Right lobe of liver (tissue), 6 donors: ENCODE data around the gene ZCCHC24. TPM values are rescaled to one million over a fixed set of nuclear protein-coding genes. Genes with fewer than 3 reads are reported as not detected.

Experiments used
- ATAC-seq, 4 donors: fragments of 200-7000 bp; cut with Tn5 transposase; one replicate each; pipeline ENCODE4 v1.9.1; 2020; ENCODE audit warnings: mild to moderate bottlenecking in 4 of 4, moderate library complexity in 4 of 4
- DNase-seq, 3 donors: peaks; one replicate each; pipeline ENCODE4 v3.0.0-alpha.2; 2020
- H3K27ac ChIP-seq, 3 donors: fragments of 200-600 bp; one replicate each; pipeline ENCODE4 v1.8.0; 2022
- H3K27me3 ChIP-seq, 2 donors: fragments of 200-600 bp; one replicate each; pipeline ENCODE4 v1.8.0; 2022
- H3K36me3 ChIP-seq, 4 donors: fragments of 200-600 bp; sonication (generic) in 1 of 4; one replicate each; pipeline versions ENCODE4 v1.5.1 to v1.8.0; 2017 to 2022; ENCODE audit warnings: control low read depth in 1 of 4
- H3K4me1 ChIP-seq, 4 donors: fragments of 200-600 bp; sonication (generic) in 1 of 4; one replicate each; pipeline versions ENCODE4 v1.5.1 to v1.8.0; 2017 to 2022; ENCODE audit warnings: control low read depth in 1 of 4
- H3K4me3 ChIP-seq, 3 donors: fragments of 200-600 bp; one replicate each; pipeline ENCODE4 v1.8.0; 2022
- H3K9me3 ChIP-seq, 4 donors: fragments of 200-600 bp; sonication (generic) in 1 of 4; one replicate each; pipeline versions ENCODE4 v1.5.1 to v1.8.0; 2017 to 2022; ENCODE audit warnings: control low read depth in 1 of 4
- CTCF ChIP-seq, 4 donors: fragments of 200-600 bp in 3 of 4; fragments of 450-650 bp in 1 of 4; IDR thresholded peaks; one replicate each; pipeline versions ENCODE4 v1.5.1 to v1.8.0; 2016 to 2022; ENCODE audit warnings: antibody characterized with exemption in 4 of 4, mild to moderate bottlenecking in 2 of 4
- POLR2A ChIP-seq: fragments of 450-650 bp; IDR thresholded peaks from one replicate; pipeline ENCODE4 v1.6.1; 2017; ENCODE audit warnings: antibody characterized with exemption, mild to moderate bottlenecking
- WGBS: methylation state at CpG from one replicate; pipeline ENCODE4 v1.1.6; 2018; ENCODE audit warnings: low coverage, low lambda C conversion rate; ENCODE audit not compliant: insufficient coverage; ENCODE audit errors: missing lambda C conversion rate; 5-methylcytosine and 5-hydroxymethylcytosine counted together
- intact Hi-C, 2 donors: fragments of 100-400 bp; cut with DNase I; formaldehyde crosslinking; loops; one replicate each; pipeline versions ENCODE4 v1.11.2 to v1.14.1; 2022
- total RNA-seq, 6 experiments: library from RNA; depleted of rRNA in 2 of 6; stranded (reverse); fragments of >200 nt in 2 of 6; fragmentation: NEBNext Ultra II Directional in 3 of 6; extraction: Animal tissue kit (Norgen Biotek cat#: 25700) in 3 of 6; gene quantifications; one replicate each; pipeline versions ENCODE4 v1.1.0 to v1.2.4, GENCODE V29; 2016 to 2023
- donor health status: DM: no; HTN: yes; CAD: no.
- donor health status: DM: no; HTN: no; CAD: no.
- donor health status: DM: no; HTN: no; CAD: no.
- donor health status: DM: no; HTN: yes; CAD: no.
- donor health status: DM: no; HTN: yes; CAD: no.

ZCCHC24 gene
- total RNA-seq, 6 experiments from 2014 or later, result 19.8 to 33.6 (median 22.7) TPM

- Histone ChIP-seq H3K27ac (peak overlapping the region in 1 of 3 donors; percentile 13), H3K9me3 (no peaks in the 10 kb centered on the region), H3K27me3 (no peaks in the 10 kb centered on the region), H3K4me1 (peaks cover 0 to 47% (median 14%) of the 10 kb centered on the region in 4 donors), H3K4me3 (no peak overlapping the region), H3K36me3 (peaks cover 0 to 5% (median 0%) of the 10 kb centered on the region in 4 donors)
- intact Hi-C loops, result loop anchor here in 1 of 2 donors (10.0 kb wide), 1 partner anchor 70 kb away; no protein-coding TSS in a partner anchor
- ATAC-seq (no peak), DNase-seq (peak in 1 of 3 donors; percentile 4)
- TF ChIP-seq POLR2A, result no peak
- no peak for TF ChIP-seq CTCF (IDR thresholded peaks at IDR 0.05)
- WGBS, result 87% methylated on average over 3 of the region's 5 CpGs
These were observed 50.8 kb downstream of the ZCCHC24 start for GRCh38 chr10:79394664-79395063.

- Histone ChIP-seq H3K27ac (peak overlapping the region in 1 of 3 donors; percentile 13), H3K4me3 (no peak overlapping the region), H3K36me3 (peaks cover 0 to 5% (median 0%) of the 10 kb centered on the region in 4 donors), H3K4me1 (peaks cover 0 to 41% (median 11%) of the 10 kb centered on the region in 4 donors), H3K27me3 (no peaks in the 10 kb centered on the region), H3K9me3 (no peaks in the 10 kb centered on the region)
- ATAC-seq (peak; percentile 34 to 64 (median 48)), DNase-seq (peak; percentile 27 to 69 (median 41))
- 92% methylated on average over 14 of the region's 17 CpGs for WGBS
- TF ChIP-seq CTCF (IDR thresholded peaks at IDR 0.05) (no peak), POLR2A (no peak)
- intact Hi-C loops, result loop anchor here in 1 of 2 donors (10.0 kb wide), 1 partner anchor 71 kb away; no protein-coding TSS in a partner anchor
These were observed 51.4 kb downstream of the ZCCHC24 start for GRCh38 chr10:79393924-79394610.

- Histone ChIP-seq H3K36me3 (peaks cover 0 to 5% (median 0%) of the 10 kb centered on the region in 4 donors), H3K27me3 (no peaks in the 10 kb centered on the region), H3K4me3 (no peak overlapping the region), H3K4me1 (peaks cover 0 to 34% (median 8%) of the 10 kb centered on the region in 4 donors), H3K27ac (no peak overlapping the region), H3K9me3 (no peaks in the 10 kb centered on the region)
- DNase-seq (peak in 2 of 3 donors; percentile 34 to 44), ATAC-seq (no peak)
- WGBS, result 80% methylated on average over 1 of the region's 4 CpGs
- TF ChIP-seq CTCF (IDR thresholded peaks at IDR 0.05) (no peak), POLR2A (no peak)
- intact Hi-C loops, result loop anchor here in 1 of 2 donors (10.0 kb wide), 1 partner anchor 71 kb away; no protein-coding TSS in a partner anchor
These were observed 52.1 kb downstream of the ZCCHC24 start for GRCh38 chr10:79393221-79393923.

GRCh38 chr10:79392506-79393176, 52.8 kb downstream of the ZCCHC24 start:
- no peaks in the 10 kb centered on the region for H3K27me3 ChIP-seq
- TF ChIP-seq POLR2A (no peak), CTCF (IDR thresholded peaks at IDR 0.05) (no peak)
- H3K4me1 ChIP-seq, result peaks cover 0 to 27% (median 4%) of the 10 kb centered on the region in 4 donors
- no peak for ATAC-seq
- H3K27ac ChIP-seq, result no peak overlapping the region
- DNase-seq, result peak in 1 of 3 donors; percentile 35
- intact Hi-C loops, result loop anchor here in 1 of 2 donors (10.0 kb wide), 1 partner anchor 72 kb away; no protein-coding TSS in a partner anchor
- no peaks in the 10 kb centered on the region for H3K9me3 ChIP-seq
- no peak overlapping the region for H3K4me3 ChIP-seq
- peaks cover 0 to 5% (median 0%) of the 10 kb centered on the region in 4 donors for H3K36me3 ChIP-seq
- WGBS, result 72% methylated on average over 6 of the region's 6 CpGs
